Measurements from ENCODE around the gene CAAP1. TPM values are rescaled to one million over a fixed set of nuclear protein-coding genes. Genes with fewer than 3 reads are reported as not detected.

The CAAP1 gene
- total and polyA plus RNA-seq, 2 of the 8 experiments (the other 6 are each of a cell fraction or from before 2014, with no cell fraction given) = 9.5 to 36.7 TPM

DNA sequence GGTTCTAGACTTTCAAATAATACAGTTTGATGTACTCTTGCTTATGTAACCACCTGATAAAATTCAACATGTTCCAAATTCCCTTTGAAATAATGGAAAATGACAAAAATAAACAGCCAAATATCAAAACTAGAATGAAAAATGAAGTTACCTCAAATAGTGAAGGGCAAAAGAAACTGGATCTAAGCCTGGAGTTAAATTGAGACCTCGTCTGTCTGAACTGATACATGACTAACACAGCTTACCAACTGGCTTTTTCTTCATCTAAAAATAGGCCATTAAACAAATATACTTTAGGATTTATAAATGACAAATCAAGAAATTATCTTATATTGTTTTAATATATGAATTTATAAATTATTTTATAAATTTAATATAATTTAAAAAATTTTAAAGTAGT lies 12.1 kb upstream of the CAAP1 start (continued):
- TF ChIP-seq RNF2 (IDR thresholded peaks at IDR 0.05; ENCODE audit: borderline replicate concordance, low read depth, low read length, missing control alignments, poor library complexity, severe bottlenecking) = no peak
- TF ChIP-seq ZNF274 (IDR thresholded peaks at IDR 0.05; ENCODE audit: borderline replicate concordance, extremely low read depth, low read length) = no peak
- TF ChIP-seq JUND (IDR thresholded peaks at IDR 0.05; ENCODE audit: low read length) = no peak
- no peak for TF ChIP-seq BACH1 (IDR thresholded peaks at IDR 0.05; ENCODE audit: low read length)
- no peak for TF ChIP-seq JUN (IDR thresholded peaks at IDR 0.05; ENCODE audit: low read depth, low read length)
